Measurements from ENCODE around the gene DKK3. TPM values are rescaled to one million over a fixed set of nuclear protein-coding genes. Genes with fewer than 3 reads are reported as not detected.

DKK3 gene
- polyA plus RNA-seq, 12 donors = 63.9 to 162 (median 84.0) TPM; not detected in 1

GRCh38 chr11:12006552-12007229 is 1.7 kb downstream of the DKK3 start:
- no peak for DNase-seq

- no peak for DNase-seq
Observed at GRCh38 chr11:12005476-12005875, 3.0 kb downstream of the DKK3 start.

GRCh38 chr11:12005061-12005460 is 3.4 kb downstream of the DKK3 start:
- DNase-seq = no peak

- DNase-seq = no peak
Observed at GRCh38 chr11:12003815-12004214, 4.6 kb downstream of the DKK3 start.

- DNase-seq = no peak
Observed at GRCh38 chr11:12003336-12003735, 5.1 kb downstream of the DKK3 start.

- DNase-seq = no peak
Observed at GRCh38 chr11:12001186-12001585, 7.2 kb downstream of the DKK3 start.

GRCh38 chr11:11998091-11998781 is 10.2 kb downstream of the DKK3 start:
- no peak for DNase-seq

GRCh38 chr11:11997049-11997322 is 11.4 kb downstream of the DKK3 start:
- DNase-seq = no peak

- DNase-seq = no peak
Observed at GRCh38 chr11:11996321-11997048, 11.9 kb downstream of the DKK3 start.

GRCh38 chr11:11995601-11996000 is 12.8 kb downstream of the DKK3 start:
- no peak for DNase-seq

- no peak for DNase-seq
Observed at GRCh38 chr11:11993839-11994238, 14.6 kb downstream of the DKK3 start.

- no peak for DNase-seq
Observed at GRCh38 chr11:11992257-11993212, 15.9 kb downstream of the DKK3 start.

GRCh38 chr11:11989774-11990744 is 18.4 kb downstream of the DKK3 start:
- no peak for DNase-seq

- DNase-seq = no peak
Observed at GRCh38 chr11:11988681-11989261, 19.7 kb downstream of the DKK3 start.

GRCh38 chr11:11988099-11988651 is 20.3 kb downstream of the DKK3 start:
- DNase-seq = no peak

- no peak for DNase-seq
Observed at GRCh38 chr11:11987503-11988022, 20.9 kb downstream of the DKK3 start.

- no peak for DNase-seq
Observed at GRCh38 chr11:11985954-11986949, 22.2 kb downstream of the DKK3 start.

GRCh38 chr11:11985016-11985715 is 23.3 kb downstream of the DKK3 start:
- no peak for DNase-seq

Measured in muscle of arm (tissue), 12 donors.